ENCODE measurements around the gene CRAMP1. TPM values are rescaled to one million over a fixed set of nuclear protein-coding genes. Genes with fewer than 3 reads are reported as not detected.

CRAMP1 gene
- total RNA-seq, 1 experiment from 2014 or later, result 22.9 TPM

DNA sequence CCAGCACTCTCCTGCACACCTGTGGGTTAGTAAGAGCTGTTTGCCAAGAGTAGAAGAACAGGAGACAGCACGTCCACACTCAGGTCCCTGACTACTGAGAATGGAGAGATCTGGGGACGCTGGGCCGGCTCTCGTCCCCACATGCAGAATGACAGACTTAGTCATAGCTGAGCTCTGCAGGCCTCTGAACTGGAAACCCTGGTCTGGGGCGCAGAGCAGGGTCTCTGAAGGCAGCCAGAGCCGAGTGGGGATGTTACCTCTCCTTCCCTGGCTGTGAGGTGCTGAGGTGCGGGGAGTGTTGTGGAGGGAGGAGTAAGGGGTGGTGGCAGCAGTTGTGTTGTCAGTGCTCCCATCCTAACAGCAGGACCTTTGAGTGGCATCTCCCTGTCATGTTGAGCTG is 58.7 kb downstream of the CRAMP1 start (continued):
- TF ChIP-seq RAD21 (IDR thresholded peaks at IDR 0.05; ENCODE audit: low read depth), result no peak

DNA sequence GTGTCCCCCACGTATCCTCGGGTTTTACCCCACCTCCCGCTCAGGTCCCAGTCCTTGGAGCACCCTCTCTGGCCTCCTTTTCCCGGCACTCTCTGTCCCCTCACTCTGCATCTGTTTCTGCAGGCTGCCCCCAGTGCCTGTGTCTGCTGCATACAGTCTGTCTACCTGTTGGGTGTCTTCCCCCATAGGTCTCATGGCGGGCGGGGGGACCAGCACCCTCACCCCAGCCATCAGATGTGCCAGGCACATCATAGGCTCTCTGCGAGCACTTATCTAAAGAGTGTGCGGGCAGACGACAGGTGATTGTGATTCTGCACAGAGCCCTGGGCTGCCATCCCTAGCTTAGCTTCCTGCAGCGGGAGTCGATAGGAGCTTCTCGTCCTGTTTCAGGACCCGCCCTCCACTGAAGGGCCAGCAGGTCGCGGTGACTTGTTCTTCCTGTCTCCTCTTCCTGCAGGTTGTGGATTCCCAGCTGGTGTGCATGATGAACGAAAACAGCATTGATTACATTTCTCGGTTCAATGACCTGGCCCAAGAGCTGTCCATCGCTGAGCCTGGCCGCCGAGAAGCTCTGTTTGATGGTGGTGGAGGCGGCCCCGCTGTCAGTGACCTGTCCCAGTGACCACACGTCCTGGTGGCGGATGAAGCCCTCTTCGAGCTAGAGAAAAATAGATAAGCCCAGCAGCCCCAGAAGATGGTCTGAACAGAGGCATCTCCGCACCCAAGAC is 61.4 kb downstream of the CRAMP1 start:
- ChIA-PET RAD21 (ENCODE audit: low non-redundant PET in 1 of 2, low total read pairs in 2 of 2, uncharacterized antibody in 2 of 2, unreplicated experiment in 2 of 2) (no interaction called here), POLR2A (no interaction called here), CTCF (no interaction called here)
- no peak overlapping the region for H2AFZ ChIP-seq (ENCODE audit: low read depth, low read length, poor library complexity, severe bottlenecking)
- TF ChIP-seq, protein P1, sequence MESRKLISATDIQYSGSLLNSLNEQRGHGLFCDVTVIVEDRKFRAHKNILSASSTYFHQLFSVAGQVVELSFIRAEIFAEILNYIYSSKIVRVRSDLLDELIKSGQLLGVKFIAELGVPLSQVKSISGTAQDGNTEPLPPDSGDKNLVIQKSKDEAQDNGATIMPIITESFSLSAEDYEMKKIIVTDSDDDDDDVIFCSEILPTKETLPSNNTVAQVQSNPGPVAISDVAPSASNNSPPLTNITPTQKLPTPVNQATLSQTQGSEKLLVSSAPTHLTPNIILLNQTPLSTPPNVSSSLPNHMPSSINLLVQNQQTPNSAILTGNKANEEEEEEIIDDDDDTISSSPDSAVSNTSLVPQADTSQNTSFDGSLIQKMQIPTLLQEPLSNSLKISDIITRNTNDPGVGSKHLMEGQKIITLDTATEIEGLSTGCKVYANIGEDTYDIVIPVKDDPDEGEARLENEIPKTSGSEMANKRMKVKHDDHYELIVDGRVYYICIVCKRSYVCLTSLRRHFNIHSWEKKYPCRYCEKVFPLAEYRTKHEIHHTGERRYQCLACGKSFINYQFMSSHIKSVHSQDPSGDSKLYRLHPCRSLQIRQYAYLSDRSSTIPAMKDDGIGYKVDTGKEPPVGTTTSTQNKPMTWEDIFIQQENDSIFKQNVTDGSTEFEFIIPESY (IDR thresholded peaks at IDR 0.05; ENCODE audit: extremely low read depth, insufficient replicate concordance, low read length), result no peak
- H3K27ac ChIP-seq (ENCODE audit: low read depth, low read length), result no peak overlapping the region
- H3K4me1 ChIP-seq (ENCODE audit: control insufficient read depth in 1 of 2, insufficient read depth in 2 of 2, low read length in 2 of 2), result peaks cover 0 to 20% of the 10 kb centered on the region in 2 experiments; a peak in 2 of 4 replicates
- no peak overlapping the region for H3K9ac ChIP-seq (ENCODE audit: low read length)
- H3K4me3 ChIP-seq (replicated peaks in 1 of 2; ENCODE audit: low read depth in 1 of 2, low read length in 2 of 2), result no peak overlapping the region
- H3K9me3 ChIP-seq (ENCODE audit: control insufficient read depth in 1 of 2, insufficient read depth in 1 of 2, low read depth in 1 of 2, low read length in 2 of 2), result no peaks in the 10 kb centered on the region
- ATAC-seq (no peak), DNase-seq (ENCODE audit: low read depth, low spot score) (no peak)
- H3K36me3 ChIP-seq (ENCODE audit: control insufficient read depth in 1 of 2, insufficient read depth in 2 of 2, low read length in 2 of 2), result peaks cover 27 to 48% of the 10 kb centered on the region in 2 experiments
- no peaks in the 10 kb centered on the region for H4K20me1 ChIP-seq (ENCODE audit: insufficient read depth)
- intact Hi-C loops (cut with micrococcal nuclease), result no loop called here
- no TSS peak for BruUV-seq (replicated peaks)
- no peak overlapping the region for H3K4me2 ChIP-seq (ENCODE audit: low read length)
- H3K9me2 ChIP-seq (ENCODE audit: insufficient read depth), result no peaks in the 10 kb centered on the region
- H3K27me3 ChIP-seq (ENCODE audit: insufficient read depth, low read length), result no peaks in the 10 kb centered on the region
- H3K79me2 ChIP-seq (ENCODE audit: insufficient read depth, low read length), result peaks cover 5% of the 10 kb centered on the region

DNA sequence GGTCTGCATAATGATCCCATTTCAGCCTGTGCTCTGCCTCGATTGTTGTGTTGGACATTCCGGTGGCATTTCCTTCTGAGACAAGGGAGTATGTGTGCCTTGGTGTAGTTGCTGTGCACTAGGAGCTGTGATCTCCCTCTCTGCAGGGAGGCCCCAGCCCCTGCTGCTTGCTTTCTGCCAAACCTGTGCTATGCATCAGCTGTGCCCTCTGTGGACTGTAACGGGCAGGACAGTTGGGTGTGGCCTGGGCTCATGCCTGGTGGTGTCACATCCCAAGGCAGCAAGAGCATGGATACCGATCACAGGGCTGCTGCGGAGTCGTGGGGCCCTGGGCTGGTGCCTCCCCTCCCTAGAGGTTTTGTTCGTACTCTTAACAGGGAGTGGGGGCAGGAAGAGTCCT is 62.1 kb downstream of the CRAMP1 start:
- ChIA-PET POLR2A (no interaction called here), CTCF (no interaction called here), RAD21 (ENCODE audit: low non-redundant PET in 1 of 2, low total read pairs in 2 of 2, uncharacterized antibody in 2 of 2, unreplicated experiment in 2 of 2) (no interaction called here)
- H3K9me2 ChIP-seq (ENCODE audit: insufficient read depth), result no peaks in the 10 kb centered on the region
- peaks cover 22 to 41% of the 10 kb centered on the region in 2 experiments for H3K36me3 ChIP-seq (ENCODE audit: control insufficient read depth in 1 of 2, insufficient read depth in 2 of 2, low read length in 2 of 2)
- peaks cover 4 to 27% of the 10 kb centered on the region in 2 experiments for H3K4me1 ChIP-seq (ENCODE audit: control insufficient read depth in 1 of 2, insufficient read depth in 2 of 2, low read length in 2 of 2)
- no TSS peak for BruUV-seq (replicated peaks)
- no peak overlapping the region for H3K4me3 ChIP-seq (replicated peaks in 1 of 2; ENCODE audit: low read depth in 1 of 2, low read length in 2 of 2)
- no peaks in the 10 kb centered on the region for H3K9me3 ChIP-seq (ENCODE audit: control insufficient read depth in 1 of 2, insufficient read depth in 1 of 2, low read depth in 1 of 2, low read length in 2 of 2)
- no peak overlapping the region for H2AFZ ChIP-seq (ENCODE audit: low read depth, low read length, poor library complexity, severe bottlenecking)
- peaks cover 12% of the 10 kb centered on the region for H3K79me2 ChIP-seq (ENCODE audit: insufficient read depth, low read length)
- H3K27ac ChIP-seq (ENCODE audit: low read depth, low read length), result no peak overlapping the region
- H3K4me2 ChIP-seq (ENCODE audit: low read length), result no peak overlapping the region
- ATAC-seq, result no peak
- intact Hi-C loops (cut with micrococcal nuclease), result no loop called here
- H4K20me1 ChIP-seq (ENCODE audit: insufficient read depth), result no peaks in the 10 kb centered on the region
- H3K27me3 ChIP-seq (ENCODE audit: insufficient read depth, low read length), result no peaks in the 10 kb centered on the region
- TF ChIP-seq SP1 (IDR thresholded peaks at IDR 0.05; ENCODE audit: low read depth) (no peak), EGR1 (IDR thresholded peaks at IDR 0.05; ENCODE audit: low read depth) (no peak), EZH2phosphoT487 (IDR thresholded peaks at IDR 0.05; ENCODE audit: borderline replicate concordance) (no peak), ELF1 (IDR thresholded peaks at IDR 0.05; ENCODE audit: borderline replicate concordance, low read depth) (no peak), JUND (IDR thresholded peaks at IDR 0.05) (no peak), POLR2AphosphoS5 (IDR thresholded peaks at IDR 0.05; ENCODE audit: low read depth, low read length) (no peak), ZFX (IDR thresholded peaks at IDR 0.05) (no peak), EZH2 (IDR thresholded peaks at IDR 0.05) (no peak), CBX3 (IDR thresholded peaks at IDR 0.05; ENCODE audit: low read depth) (no peak), YY1 (IDR thresholded peaks at IDR 0.05; ENCODE audit: extremely low read depth, insufficient replicate concordance, low read depth, low read length) (no peak), CEBPB (IDR thresholded peaks at IDR 0.05; ENCODE audit: low read depth) (no peak), FOSL1 (IDR thresholded peaks at IDR 0.05; ENCODE audit: low read depth) (no peak)
- TF ChIP-seq, protein P2, sequence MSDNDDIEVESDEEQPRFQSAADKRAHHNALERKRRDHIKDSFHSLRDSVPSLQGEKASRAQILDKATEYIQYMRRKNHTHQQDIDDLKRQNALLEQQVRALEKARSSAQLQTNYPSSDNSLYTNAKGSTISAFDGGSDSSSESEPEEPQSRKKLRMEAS (IDR thresholded peaks at IDR 0.05), result no peak
- TF ChIP-seq, protein P1 (IDR thresholded peaks at IDR 0.05; ENCODE audit: extremely low read depth, insufficient replicate concordance, low read length), result no peak
- no peak overlapping the region; the same call in 1 of the 2 replicates for H3K9ac ChIP-seq (ENCODE audit: low read length)
- no peak for DNase-seq (ENCODE audit: low read depth, low spot score)
